Activated naive CD4-positive, alpha-beta T cell treated with anti-CD3 and anti-CD28 coated beads, Interleukin-2, amount 50 U/mL, for 24 hours (primary cell): Measurements from ENCODE around the gene PIGC.

Experiments
- H3K27ac Mint-ChIP-seq: one replicate; pipeline ENCODE4 v1.8.0; 2021; ENCODE audit warnings: mild to moderate bottlenecking, mixed read lengths
- H3K27me3 Mint-ChIP-seq: one replicate; pipeline ENCODE4 v1.8.0; 2021; ENCODE audit warnings: mixed read lengths
- H3K36me3 Mint-ChIP-seq: one replicate; pipeline ENCODE4 v1.8.0; 2021; ENCODE audit warnings: mixed read lengths
- H3K4me1 Mint-ChIP-seq: one replicate; pipeline ENCODE4 v1.8.0; 2021; ENCODE audit warnings: mixed read lengths
- H3K4me3 Mint-ChIP-seq: one replicate; pipeline ENCODE4 v1.8.0; 2021; ENCODE audit warnings: mild to moderate bottlenecking, mixed read lengths
- H3K9me3 Mint-ChIP-seq: one replicate; pipeline ENCODE4 v1.8.0; 2021; ENCODE audit warnings: mixed read lengths

PIGC gene

DNA sequence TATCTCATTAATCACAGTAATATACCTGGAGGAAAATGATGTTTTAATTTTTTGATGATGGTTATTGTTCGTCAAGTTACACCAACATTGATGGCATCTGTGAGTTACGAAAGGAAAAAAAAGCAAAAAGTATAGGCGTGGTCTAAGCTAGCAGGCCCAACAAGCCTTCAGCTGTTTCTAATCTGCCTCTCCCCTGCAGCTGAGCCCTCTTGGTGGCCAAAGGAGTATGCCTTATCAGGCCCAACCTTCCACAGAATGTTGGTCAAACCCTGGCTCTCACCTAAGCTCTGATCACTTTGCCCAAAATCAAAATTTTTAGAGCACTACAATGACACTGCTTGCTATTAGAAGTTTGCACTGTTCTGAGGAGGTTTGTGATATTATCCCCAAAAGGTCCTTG is 18.5 kb downstream of the PIGC start:
- no peak overlapping the region for H3K4me3 Mint-ChIP-seq
- no peak overlapping the region for H3K27ac Mint-ChIP-seq
- H3K4me1 Mint-ChIP-seq = peaks cover 14% of the 10 kb centered on the region
- H3K9me3 Mint-ChIP-seq = no peaks in the 10 kb centered on the region
- H3K36me3 Mint-ChIP-seq = no peaks in the 10 kb centered on the region
- no peaks in the 10 kb centered on the region for H3K27me3 Mint-ChIP-seq

DNA sequence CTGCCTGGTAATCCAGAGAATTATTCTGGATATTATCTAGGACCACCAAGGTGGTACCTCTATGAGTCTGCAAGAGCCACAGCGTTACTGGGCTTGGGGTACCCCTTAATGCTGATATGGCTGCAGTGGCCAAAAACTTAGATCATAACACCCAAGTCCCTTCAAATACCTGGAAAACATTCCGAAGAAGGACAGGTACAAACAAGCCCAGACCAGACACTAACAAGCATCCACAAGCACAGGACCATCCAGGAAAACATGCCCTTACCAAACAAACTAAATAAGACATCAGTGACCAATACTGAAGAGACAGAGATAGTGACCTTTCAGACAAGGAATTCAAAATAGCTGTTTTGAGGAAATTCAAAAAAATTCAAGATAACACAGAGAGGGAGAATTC is 20.5 kb downstream of the PIGC start:
- Mint-ChIP-seq H3K27me3 (no peaks in the 10 kb centered on the region), H3K36me3 (peaks cover 1% of the 10 kb centered on the region), H3K9me3 (no peaks in the 10 kb centered on the region), H3K27ac (no peak overlapping the region), H3K4me3 (no peak overlapping the region), H3K4me1 (peaks cover 28% of the 10 kb centered on the region)

DNA sequence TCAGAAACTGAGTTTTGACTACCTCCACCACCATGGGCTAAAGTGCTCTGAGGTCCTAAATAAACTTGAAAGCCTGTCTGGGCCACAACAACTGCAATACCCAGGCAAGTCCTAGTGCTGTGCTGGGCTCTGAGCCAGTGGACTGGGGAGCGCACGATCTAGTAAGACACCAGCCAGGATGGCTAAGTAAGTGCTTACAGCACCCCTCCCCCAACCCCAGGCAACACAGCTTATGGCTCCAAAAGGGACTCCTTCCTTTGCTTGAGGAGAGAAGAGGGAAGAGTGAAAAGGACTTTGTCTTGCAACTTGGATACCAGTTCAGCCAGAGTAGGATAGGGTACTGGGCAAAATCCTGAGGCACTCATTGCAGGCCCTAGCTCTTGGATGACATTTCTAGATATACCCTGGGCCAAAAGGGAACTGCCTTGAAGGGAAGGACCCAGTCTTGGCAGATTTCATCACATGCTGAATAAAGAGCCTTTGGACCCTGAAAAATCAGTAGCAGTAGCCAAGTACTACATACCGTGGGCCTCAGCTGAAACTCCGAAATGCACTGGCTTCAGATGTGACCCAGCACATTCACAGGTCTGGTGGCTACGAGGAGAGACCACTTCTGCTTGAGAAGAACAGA is 21.8 kb downstream of the PIGC start:
- H3K9me3 Mint-ChIP-seq = no peaks in the 10 kb centered on the region
- H3K4me3 Mint-ChIP-seq = no peak overlapping the region
- no peaks in the 10 kb centered on the region for H3K27me3 Mint-ChIP-seq
- peaks cover 31% of the 10 kb centered on the region for H3K4me1 Mint-ChIP-seq
- H3K27ac Mint-ChIP-seq = no peak overlapping the region
- H3K36me3 Mint-ChIP-seq = peaks cover 3% of the 10 kb centered on the region

DNA sequence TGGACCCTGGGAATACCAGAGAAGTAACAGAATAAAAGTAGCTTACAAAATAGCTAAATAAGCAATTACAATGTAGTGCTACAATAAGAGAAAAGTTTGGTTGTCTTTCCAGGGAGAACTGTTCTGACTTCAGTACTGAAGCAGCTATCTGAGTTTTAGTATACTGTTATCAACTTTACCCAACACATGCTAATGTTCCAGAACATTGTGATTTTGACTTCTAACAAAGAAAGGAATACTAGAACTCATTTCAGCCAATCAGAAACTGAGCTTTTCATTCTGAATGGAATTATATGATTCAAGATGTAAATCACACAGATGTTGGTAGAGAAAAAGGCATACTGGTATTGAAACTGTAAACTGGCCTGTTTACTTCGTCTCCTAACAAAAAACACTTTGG is 23.5 kb downstream of the PIGC start, which contains the start of gene C1orf105:
C1orf105 (plus strand) TSS at position 301 of the 400 bp plus-strand sequence. CDS start 201 bp downstream, outside the sequence.
- Mint-ChIP-seq H3K9me3 (no peaks in the 10 kb centered on the region), H3K27me3 (no peaks in the 10 kb centered on the region), H3K4me3 (no peak within 1 kb of the TSS), H3K27ac (no peak within 1 kb of the TSS), H3K36me3 (peaks cover 5% of the 10 kb centered on the region), H3K4me1 (peaks cover 34% of the 10 kb centered on the region)

DNA sequence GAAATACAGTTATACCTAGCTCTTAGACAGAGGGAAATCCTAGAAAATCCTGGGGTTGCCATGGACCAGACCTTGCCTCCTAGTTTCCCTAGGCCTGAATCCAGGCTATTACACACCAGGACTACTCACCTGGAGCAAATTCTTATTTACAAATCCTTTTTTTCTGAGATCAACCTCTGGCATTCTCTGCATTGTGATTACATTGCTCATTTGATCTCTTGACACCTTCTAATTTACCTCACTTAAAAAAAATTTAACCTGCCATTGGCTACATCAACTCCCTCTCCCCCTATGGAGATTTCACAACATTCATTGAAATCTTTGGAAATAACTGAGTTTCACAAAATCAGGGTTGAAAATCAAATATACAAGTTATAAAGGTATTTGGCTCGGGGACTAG is 26.3 kb downstream of the PIGC start:
- Mint-ChIP-seq H3K4me3 (no peak overlapping the region), H3K4me1 (peaks cover 34% of the 10 kb centered on the region), H3K9me3 (no peaks in the 10 kb centered on the region), H3K27ac (no peak overlapping the region), H3K36me3 (peaks cover 12% of the 10 kb centered on the region), H3K27me3 (no peaks in the 10 kb centered on the region)

DNA sequence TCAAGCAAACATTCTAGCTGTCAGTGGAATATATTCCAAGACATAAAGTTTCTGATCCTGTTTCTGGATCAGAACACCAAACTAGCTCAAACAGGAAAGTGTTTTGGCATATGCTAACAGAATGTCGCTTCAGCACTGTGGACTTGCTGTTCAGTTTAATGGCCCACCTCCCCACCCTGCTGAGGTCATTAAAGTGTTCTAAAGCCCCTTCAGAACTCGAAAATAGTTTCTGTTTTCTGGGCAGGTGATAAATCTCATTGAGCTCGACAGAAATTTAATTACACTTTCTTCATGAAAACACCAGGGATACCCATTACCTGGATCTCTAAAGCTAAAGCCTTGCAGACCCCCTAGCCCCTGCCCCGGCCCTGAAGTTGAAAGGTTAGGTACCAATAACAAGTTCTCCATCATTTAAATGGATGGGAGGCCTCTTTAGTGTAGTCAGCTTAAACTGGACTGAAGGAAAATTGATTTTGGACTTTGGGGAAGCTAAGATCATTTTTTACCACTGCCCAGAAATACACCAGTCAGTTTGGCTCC is 27.3 kb downstream of the PIGC start:
- peaks cover 37% of the 10 kb centered on the region for H3K4me1 Mint-ChIP-seq
- no peak overlapping the region for H3K4me3 Mint-ChIP-seq
- peaks cover 12% of the 10 kb centered on the region for H3K36me3 Mint-ChIP-seq
- no peak overlapping the region for H3K27ac Mint-ChIP-seq
- H3K27me3 Mint-ChIP-seq = no peaks in the 10 kb centered on the region
- H3K9me3 Mint-ChIP-seq = no peaks in the 10 kb centered on the region

DNA sequence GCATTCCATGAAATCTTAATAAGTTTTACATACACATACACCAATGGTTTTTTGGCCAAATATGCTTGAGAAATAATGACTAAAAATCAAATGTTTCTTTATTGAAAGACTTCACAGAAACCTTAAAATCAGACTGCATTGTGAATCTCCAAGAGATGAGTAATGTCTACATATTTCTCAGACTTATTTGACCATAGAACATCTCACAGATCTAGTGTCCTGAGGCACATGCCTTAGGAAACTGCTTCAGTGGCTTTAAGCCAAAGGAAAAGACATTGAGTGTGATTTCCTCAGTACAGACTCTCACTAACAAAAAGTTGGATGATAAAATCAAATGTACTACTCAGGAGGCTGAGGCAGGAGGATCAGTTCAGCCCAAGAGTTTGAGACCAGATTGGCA is 29.5 kb downstream of the PIGC start:
- Mint-ChIP-seq H3K36me3 (peaks cover 10% of the 10 kb centered on the region), H3K4me1 (peaks cover 18% of the 10 kb centered on the region), H3K9me3 (no peaks in the 10 kb centered on the region), H3K27ac (no peak overlapping the region), H3K4me3 (no peak overlapping the region), H3K27me3 (no peaks in the 10 kb centered on the region)

DNA sequence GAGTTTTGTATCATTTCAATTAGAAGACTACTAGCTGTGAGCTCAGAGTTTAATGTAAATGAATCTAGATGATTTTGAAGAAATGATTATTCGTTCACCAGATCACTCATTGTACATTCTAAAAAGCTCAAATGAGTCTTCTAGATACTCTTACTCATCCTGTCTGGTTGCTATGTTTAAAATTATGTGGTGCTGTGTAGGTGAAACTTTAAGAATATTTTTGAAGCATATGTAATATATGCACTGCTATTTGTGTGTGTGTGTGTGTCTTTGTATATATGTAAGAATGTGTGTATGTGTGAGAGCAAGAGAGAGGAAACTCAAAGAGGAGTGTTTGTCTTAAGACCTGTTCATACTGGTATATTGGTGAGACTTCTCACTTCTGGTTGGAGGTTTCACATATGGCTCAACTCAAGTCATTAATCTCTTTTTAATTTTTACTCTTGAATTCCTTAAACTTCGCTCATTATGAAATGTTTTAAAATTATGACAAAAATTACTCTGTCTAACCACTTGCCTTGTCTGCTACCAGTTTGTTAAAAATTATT is 32.0 kb downstream of the PIGC start:
- Mint-ChIP-seq H3K4me1 (peaks cover 8% of the 10 kb centered on the region), H3K27ac (no peak overlapping the region), H3K4me3 (no peak overlapping the region), H3K27me3 (no peaks in the 10 kb centered on the region), H3K9me3 (no peaks in the 10 kb centered on the region), H3K36me3 (peaks cover 7% of the 10 kb centered on the region)

DNA sequence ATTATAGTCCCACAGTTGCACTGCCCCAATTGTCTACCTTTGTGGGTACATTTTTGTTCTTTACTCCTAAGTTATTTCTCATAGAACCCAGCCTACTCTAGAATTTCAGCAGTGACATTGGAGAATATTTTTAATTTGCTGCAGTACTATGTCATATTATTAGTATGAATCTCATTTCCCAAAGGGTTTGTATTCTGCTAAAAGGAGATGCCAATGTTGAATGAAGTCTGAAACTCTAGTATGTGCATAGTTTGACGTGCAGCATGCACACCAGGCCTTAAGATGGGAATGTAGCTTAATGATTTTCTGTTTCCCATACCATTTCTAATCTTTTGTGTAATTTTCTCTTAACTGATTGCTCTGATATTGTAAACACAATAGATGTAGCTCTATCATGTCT is 33.8 kb downstream of the PIGC start:
- H3K9me3 Mint-ChIP-seq = no peaks in the 10 kb centered on the region
- no peak overlapping the region for H3K4me3 Mint-ChIP-seq
- H3K27me3 Mint-ChIP-seq = no peaks in the 10 kb centered on the region
- no peak overlapping the region for H3K27ac Mint-ChIP-seq
- peaks cover 7% of the 10 kb centered on the region for H3K36me3 Mint-ChIP-seq
- peaks cover 10% of the 10 kb centered on the region for H3K4me1 Mint-ChIP-seq

DNA sequence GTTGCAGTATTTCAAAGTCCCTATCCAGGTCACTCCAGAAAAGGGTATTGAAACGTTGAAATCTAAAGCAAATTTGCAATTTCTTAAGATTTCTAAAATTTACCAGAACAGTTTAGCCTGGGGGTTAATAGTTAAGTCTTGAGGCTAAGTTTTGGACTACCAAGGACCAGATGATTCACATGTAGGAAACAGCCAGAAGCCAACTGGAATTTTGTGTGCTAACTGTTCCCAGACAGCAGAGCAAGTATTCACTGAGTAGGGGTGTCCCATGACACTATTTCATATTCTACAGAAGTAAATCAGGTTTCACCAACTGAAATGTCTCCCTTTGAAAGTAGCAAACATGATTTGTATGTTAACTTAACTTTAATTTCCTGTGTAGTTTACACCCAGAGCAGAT is 34.9 kb downstream of the PIGC start:
- H3K4me3 Mint-ChIP-seq = no peak overlapping the region
- no peak overlapping the region for H3K27ac Mint-ChIP-seq
- H3K27me3 Mint-ChIP-seq = no peaks in the 10 kb centered on the region
- peaks cover 10% of the 10 kb centered on the region for H3K4me1 Mint-ChIP-seq
- peaks cover 7% of the 10 kb centered on the region for H3K36me3 Mint-ChIP-seq
- no peaks in the 10 kb centered on the region for H3K9me3 Mint-ChIP-seq

DNA sequence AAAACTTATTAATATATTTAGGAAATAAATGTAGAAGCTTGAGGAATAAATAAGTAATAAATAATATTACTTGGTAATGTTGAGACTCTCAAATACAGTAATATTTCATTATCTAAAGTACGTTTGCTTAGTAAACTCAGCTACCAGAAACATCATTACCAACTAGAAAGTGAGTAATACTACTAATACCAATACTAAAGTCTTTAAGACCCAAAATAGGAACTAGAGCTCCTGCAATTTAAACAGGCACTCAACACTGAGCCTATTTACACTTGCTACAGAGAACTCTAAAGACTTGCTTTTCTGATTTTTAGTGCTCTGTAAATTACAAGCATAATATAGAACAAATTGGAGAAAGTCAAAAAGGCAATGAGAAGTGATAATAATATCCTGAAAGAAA is 36.9 kb downstream of the PIGC start:
- Mint-ChIP-seq H3K27me3 (no peaks in the 10 kb centered on the region), H3K36me3 (peaks cover 2% of the 10 kb centered on the region), H3K4me1 (peaks cover 22% of the 10 kb centered on the region), H3K27ac (no peak overlapping the region), H3K9me3 (no peaks in the 10 kb centered on the region), H3K4me3 (no peak overlapping the region)

DNA sequence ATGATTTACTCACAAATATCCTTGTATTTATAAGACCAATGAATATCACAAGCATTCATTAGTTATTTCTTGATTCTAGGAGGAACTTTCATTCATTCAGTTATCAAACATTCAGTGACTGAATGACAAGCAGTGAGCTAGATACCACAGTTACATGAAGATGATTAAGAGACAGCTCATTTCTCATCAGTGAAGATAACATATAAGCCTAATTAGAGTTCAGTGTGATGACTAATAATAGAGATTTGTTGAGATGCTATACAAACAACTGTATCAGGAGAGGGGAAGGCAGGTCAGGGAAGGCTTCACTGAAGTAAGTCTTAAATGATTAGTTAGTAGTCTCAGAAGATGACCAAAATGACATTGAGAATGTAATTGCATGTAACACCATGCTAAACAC is 38.0 kb downstream of the PIGC start:
- H3K9me3 Mint-ChIP-seq = no peaks in the 10 kb centered on the region
- H3K36me3 Mint-ChIP-seq = peaks cover 2% of the 10 kb centered on the region

DNA sequence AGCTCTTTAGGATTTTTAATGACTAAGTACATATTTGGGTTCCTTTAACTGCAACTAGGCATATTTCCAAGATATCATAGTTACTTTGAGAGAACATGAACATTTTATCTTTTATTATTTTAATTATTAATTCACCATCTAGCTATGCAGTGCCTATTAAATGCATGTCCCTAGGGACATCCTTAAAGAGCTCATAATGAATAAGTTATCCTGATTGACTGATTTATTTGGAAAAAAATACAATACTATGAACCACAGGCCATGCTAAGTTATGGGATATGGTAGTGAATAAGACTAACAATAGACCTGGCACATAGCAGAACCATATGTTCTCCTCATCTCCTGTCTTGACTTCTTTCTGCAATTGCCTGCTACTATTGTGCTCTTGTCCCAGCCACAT is 39.7 kb downstream of the PIGC start:
- Mint-ChIP-seq H3K27me3 (no peaks in the 10 kb centered on the region), H3K9me3 (no peaks in the 10 kb centered on the region), H3K27ac (no peak overlapping the region), H3K4me1 (peaks cover 45% of the 10 kb centered on the region), H3K36me3 (peaks cover 2% of the 10 kb centered on the region), H3K4me3 (no peak overlapping the region)

More for the DNA sequence above, 38.0 kb downstream of the PIGC start:
- Mint-ChIP-seq H3K27ac (no peak overlapping the region), H3K4me3 (no peak overlapping the region), H3K4me1 (peaks cover 27% of the 10 kb centered on the region), H3K27me3 (no peaks in the 10 kb centered on the region)

DNA sequence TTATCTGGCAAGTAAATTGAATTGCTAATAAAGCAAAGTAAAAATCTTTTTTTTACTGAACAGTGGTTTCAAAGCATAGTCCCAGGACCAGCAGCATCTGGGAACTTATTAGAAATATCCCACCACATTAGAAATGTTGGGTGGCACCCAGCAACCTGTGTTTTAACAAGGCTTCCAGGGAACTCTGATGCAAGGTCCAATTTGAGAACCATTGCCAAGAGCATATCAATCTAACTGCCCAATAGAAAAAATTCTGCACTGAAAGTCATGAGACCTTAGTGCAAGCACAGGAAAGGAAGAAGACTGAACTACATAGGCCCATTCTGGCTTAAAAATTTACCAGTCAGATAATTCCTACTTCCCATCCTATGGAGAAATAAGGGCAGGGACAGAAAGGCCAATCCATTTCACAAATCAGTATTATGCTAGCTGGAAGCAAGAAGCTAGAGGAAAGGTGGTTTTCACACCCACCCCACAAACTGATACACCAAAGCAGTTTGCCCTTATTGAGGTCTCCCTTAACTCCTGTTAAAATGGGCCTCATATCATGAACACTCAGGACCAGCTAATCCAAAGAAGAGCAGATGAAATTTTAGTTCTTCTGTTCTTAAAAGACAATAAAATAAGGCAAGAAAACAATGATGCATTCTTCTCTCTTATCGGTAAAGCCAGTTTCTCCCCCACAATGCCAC is 40.8 kb downstream of the PIGC start:
- H3K4me3 Mint-ChIP-seq = no peak overlapping the region
- no peak overlapping the region for H3K27ac Mint-ChIP-seq
- no peaks in the 10 kb centered on the region for H3K9me3 Mint-ChIP-seq
- peaks cover 6% of the 10 kb centered on the region for H3K36me3 Mint-ChIP-seq
- peaks cover 56% of the 10 kb centered on the region for H3K4me1 Mint-ChIP-seq
- H3K27me3 Mint-ChIP-seq = no peaks in the 10 kb centered on the region

DNA sequence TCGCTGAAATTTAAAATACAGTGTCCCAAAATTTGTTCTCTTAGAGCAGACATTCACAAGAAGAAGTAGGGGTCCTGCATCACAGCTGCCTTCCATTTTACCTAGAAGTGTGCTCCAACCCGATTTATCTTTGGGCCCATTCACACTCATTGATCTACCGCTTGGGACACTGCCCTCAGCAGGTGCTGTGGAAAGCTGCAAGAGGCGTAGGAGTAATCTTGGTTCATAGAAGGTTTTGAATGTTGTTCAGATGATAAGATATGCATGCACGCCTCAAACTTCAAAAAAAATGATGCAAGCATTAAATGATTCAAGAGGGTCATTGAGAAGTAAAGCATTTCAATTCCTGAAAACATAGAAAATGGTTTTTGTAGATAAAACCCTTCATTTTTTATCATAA is 42.0 kb downstream of the PIGC start:
- H3K4me3 Mint-ChIP-seq = no peak overlapping the region
- no peaks in the 10 kb centered on the region for H3K27me3 Mint-ChIP-seq
- peaks cover 67% of the 10 kb centered on the region for H3K4me1 Mint-ChIP-seq
- peaks cover 6% of the 10 kb centered on the region for H3K36me3 Mint-ChIP-seq
- H3K27ac Mint-ChIP-seq = no peak overlapping the region
- H3K9me3 Mint-ChIP-seq = no peaks in the 10 kb centered on the region

DNA sequence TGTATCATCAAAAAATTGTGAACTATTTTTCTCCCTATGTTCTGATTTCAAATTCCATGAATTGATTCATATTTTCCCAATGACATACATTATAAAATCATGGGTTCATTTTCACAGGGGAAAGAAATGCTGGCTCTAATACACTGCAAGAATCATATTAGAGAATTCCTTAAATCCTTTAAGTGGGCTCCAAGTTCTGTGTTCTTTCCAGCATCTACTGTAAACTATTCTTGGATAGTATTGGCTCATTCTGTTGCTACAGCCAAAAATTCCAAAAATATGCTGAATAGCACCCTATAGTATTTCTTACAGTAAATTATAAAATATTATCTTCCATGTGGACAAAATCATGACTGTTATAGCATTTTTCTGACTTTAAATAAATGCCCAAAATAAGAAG is 42.4 kb downstream of the PIGC start:
- Mint-ChIP-seq H3K36me3 (peaks cover 6% of the 10 kb centered on the region), H3K9me3 (no peaks in the 10 kb centered on the region), H3K27me3 (no peaks in the 10 kb centered on the region), H3K27ac (no peak overlapping the region), H3K4me3 (no peak overlapping the region), H3K4me1 (peaks cover 68% of the 10 kb centered on the region)
